HCT116 (cell line): ENCODE data around the gene JPH3.

Experiments used
- CBX3 ChIP-seq: IDR thresholded peaks from 2 replicates; pipeline ENCODE4 v1.6.1; 2012; ENCODE audit warnings: low read depth
- EZH2 ChIP-seq: fragments of 200-600 bp; sonication (generic); IDR thresholded peaks from 2 replicates; pipeline ENCODE4 v1.6.1; 2017; ENCODE audit warnings: antibody characterized with exemption, mixed run types
- EZH2phosphoT487 ChIP-seq: fragments of 200-600 bp; IDR thresholded peaks from 2 replicates; pipeline ENCODE4 v1.6.1; 2018; ENCODE audit warnings: antibody characterized with exemption, borderline replicate concordance
- POLR2A ChIP-seq: IDR thresholded peaks from 2 replicates; pipeline ENCODE4 v1.7.0; 2011; ENCODE audit warnings: borderline replicate concordance; ENCODE audit not compliant: insufficient read depth, insufficient read length; ENCODE audit errors: extremely low read depth
- SIN3A ChIP-seq: IDR thresholded peaks from 2 replicates; pipeline ENCODE4 v1.6.1; 2012; ENCODE audit warnings: low read depth
- TF ChIP-seq, protein P1 (sequence below), 3 experiments: fragments of 200-600 bp in 1 of 3; sonication (generic) in 1 of 3; IDR thresholded peaks in 2 of 3; conservative IDR thresholded peaks in 1 of 3; 2 replicates each; pipeline ENCODE4 v1.5.1; 2012 to 2017; ENCODE audit warnings: low read depth in 2 of 3, low read length in 2 of 3, antibody characterized with exemption in 1 of 3, borderline replicate concordance in 1 of 3, control low read depth in 1 of 3, mild to moderate bottlenecking in 1 of 3, mixed read lengths in 1 of 3, mixed run types in 1 of 3, moderate library complexity in 1 of 3; ENCODE audit not compliant: insufficient read depth in 1 of 3

DNA sequence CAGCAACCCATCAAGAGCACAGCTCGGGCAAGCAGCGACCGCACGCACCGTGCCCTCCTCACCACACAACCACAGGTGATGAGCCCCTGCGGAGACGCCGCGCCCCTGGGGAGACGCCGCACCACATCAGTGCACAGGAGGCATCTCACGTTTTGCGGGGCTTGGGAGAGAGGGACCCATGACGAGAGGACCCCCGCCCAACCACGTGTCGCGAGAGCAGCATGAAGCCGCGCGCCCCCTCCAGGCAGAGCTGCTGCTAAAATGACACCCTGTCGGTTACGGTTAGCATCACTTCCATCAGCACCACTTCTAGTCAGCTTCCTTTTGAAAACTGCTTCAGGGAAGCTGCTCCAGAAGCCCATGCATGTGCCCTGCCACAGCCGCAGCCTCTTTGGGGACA is 118.1 kb downstream of the JPH3 start:
- TF ChIP-seq, protein P1, sequence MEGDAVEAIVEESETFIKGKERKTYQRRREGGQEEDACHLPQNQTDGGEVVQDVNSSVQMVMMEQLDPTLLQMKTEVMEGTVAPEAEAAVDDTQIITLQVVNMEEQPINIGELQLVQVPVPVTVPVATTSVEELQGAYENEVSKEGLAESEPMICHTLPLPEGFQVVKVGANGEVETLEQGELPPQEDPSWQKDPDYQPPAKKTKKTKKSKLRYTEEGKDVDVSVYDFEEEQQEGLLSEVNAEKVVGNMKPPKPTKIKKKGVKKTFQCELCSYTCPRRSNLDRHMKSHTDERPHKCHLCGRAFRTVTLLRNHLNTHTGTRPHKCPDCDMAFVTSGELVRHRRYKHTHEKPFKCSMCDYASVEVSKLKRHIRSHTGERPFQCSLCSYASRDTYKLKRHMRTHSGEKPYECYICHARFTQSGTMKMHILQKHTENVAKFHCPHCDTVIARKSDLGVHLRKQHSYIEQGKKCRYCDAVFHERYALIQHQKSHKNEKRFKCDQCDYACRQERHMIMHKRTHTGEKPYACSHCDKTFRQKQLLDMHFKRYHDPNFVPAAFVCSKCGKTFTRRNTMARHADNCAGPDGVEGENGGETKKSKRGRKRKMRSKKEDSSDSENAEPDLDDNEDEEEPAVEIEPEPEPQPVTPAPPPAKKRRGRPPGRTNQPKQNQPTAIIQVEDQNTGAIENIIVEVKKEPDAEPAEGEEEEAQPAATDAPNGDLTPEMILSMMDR (IDR thresholded peaks at IDR 0.05 in 2 of 3, conservative IDR thresholded peaks at IDR 0.05 in 1 of 3; ENCODE audit: borderline replicate concordance in 1 of 3, insufficient read depth in 1 of 3, low read depth in 2 of 3, low read length in 2 of 3) = no peak
- TF ChIP-seq POLR2A (no peak), SIN3A (no peak), EZH2phosphoT487 (no peak), CBX3 (no peak), EZH2 (no peak)
